HG02678 (cell line): ENCODE results near the gene BMP4.

Source experiments
- ATAC-seq: cut with Tn5 transposase; IDR thresholded peaks from one replicate; pipeline ENCODE4 v1.9.1; 2021; ENCODE audit warnings: mild to moderate bottlenecking, moderate library complexity; ENCODE audit not compliant: unreplicated experiment

BMP4 gene

GRCh38 chr14:53967606-53968005, 11.0 kb upstream of the BMP4 start:
- ATAC-seq = no peak

GRCh38 chr14:53964249-53964648, 7.6 kb upstream of the BMP4 start:
- no peak for ATAC-seq

- no peak for ATAC-seq
These were observed 6.9 kb upstream of the BMP4 start for GRCh38 chr14:53963320-53964227.

- no peak for ATAC-seq
These were observed 6.3 kb upstream of the BMP4 start for GRCh38 chr14:53962953-53963319.

DNA sequence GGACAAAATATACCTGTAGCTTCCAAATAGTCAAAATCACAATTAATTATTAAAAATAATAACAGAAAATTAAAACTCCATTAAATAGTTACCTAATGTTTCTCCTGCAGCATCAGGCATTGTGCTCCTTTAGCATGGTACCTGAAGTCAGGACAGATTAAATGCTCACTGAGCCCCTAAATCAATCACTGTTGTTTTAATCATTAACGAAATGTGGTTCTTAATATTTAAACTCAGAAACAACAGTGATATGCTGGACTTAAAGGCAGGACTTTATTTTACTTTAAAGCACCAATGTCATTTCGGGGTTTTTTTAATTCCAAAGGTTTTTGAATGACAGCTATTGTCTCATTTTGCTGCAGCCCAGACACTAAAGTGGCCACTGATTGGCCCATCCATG, 2.0 kb upstream of the BMP4 start:
- ATAC-seq = no peak

- no peak for ATAC-seq
These were observed 1.1 kb upstream of the BMP4 start for GRCh38 chr14:53957739-53958138.

DNA sequence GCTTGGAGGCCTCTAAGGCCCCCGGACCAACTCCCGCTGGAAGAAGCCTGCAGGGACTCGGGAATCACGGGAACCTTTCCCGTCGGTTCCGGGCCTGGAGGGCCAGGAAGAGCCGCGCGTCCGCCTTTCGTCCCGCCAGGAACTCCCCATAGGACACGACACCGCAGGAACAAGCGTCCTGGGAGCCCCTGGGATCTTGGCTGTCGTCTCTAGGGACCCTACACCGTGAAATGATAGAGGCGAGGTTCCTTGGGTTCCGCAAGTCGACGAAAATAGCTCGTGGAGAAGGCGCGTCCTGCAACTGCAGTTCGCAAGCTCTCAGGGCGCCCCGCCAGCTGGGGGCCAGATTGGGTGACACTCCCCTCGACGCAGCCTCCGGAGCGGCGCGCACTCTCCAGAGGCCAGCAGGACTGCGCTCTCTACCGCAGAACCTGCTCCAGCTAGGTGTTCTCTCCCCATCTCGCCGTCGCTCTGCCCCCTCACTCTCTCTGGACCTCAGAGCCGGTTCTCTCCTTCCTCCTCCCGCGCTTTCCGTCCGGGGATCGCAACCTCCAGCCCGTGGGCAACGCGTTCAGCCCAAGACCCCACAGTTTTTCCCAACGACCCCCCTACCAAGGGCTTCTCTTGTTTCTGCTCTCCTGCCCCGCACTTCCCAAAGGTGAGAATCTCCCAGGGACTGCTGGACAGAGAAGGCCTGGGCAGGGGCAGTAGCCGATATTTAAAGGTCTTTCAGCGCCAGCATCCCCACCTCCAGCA, 776 bp downstream of the BMP4 start:
- no peak for ATAC-seq

DNA sequence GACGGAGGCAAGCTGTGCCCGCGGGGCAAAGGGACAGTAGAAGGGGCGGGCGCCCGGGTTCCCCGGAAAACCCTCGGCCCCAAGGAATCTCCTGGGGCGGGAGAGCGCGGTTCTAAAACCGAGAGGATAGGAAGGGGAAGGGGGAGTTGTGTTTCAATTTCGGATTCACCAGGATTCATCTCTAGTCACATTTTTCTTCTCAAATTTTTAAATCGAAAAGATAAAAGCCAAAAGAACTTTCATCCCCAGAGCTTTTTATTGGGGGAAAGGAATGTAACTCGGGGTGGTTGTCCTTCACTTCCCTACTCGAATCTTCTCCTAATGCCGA, 1.4 kb downstream of the BMP4 start:
- no peak for ATAC-seq

- ATAC-seq = no peak
These were observed 1.9 kb downstream of the BMP4 start for GRCh38 chr14:53954551-53955228.

GRCh38 chr14:53953828-53954550, 2.6 kb downstream of the BMP4 start:
- ATAC-seq = no peak

DNA sequence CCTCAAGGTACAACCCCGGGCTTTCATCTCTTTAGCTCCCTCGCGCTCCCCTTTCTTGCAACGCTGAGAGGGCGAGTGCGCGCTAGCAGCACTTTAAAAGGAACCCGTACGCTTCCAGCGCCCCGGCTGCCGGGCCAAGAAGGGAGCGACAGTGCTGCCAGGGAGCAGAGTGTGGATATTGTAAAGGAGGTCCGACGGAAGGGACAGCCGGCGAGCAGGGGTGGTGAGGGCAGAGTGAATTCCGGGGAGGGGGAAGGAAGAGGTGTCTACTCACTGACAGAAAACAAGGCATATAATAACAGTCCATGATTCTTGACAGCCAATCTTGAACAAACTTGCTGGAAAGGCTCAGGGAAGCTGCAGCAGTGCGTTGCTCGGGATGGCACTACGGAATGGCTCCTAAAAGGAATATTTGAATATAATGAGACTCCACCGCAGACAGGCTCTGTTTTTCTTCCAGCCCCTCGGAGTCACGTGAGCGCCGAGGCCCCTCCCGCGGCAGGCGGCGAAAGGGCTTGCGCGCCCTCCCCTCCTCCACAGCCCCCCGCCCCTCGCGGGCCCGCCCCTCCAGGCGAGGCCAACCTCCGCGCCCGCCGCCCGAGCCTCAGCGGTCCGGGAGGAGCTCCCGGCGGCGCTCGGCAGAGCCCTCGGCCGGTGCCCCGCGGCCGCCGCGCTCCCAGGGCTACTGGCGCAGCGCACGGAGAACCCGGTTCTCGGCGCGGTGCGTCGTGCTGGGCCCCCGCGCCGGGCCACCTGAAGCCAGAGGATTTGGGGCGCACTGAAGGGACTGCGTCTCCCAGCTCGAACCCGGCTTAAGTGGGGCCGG, 3.4 kb downstream of the BMP4 start:
- ATAC-seq = no peak

GRCh38 chr14:53952533-53952932, 4.1 kb downstream of the BMP4 start:
- no peak for ATAC-seq

- ATAC-seq = no peak
These were observed 4.9 kb downstream of the BMP4 start for GRCh38 chr14:53951627-53952303.

- no peak for ATAC-seq
These were observed 5.4 kb downstream of the BMP4 start for GRCh38 chr14:53951243-53951626.

DNA sequence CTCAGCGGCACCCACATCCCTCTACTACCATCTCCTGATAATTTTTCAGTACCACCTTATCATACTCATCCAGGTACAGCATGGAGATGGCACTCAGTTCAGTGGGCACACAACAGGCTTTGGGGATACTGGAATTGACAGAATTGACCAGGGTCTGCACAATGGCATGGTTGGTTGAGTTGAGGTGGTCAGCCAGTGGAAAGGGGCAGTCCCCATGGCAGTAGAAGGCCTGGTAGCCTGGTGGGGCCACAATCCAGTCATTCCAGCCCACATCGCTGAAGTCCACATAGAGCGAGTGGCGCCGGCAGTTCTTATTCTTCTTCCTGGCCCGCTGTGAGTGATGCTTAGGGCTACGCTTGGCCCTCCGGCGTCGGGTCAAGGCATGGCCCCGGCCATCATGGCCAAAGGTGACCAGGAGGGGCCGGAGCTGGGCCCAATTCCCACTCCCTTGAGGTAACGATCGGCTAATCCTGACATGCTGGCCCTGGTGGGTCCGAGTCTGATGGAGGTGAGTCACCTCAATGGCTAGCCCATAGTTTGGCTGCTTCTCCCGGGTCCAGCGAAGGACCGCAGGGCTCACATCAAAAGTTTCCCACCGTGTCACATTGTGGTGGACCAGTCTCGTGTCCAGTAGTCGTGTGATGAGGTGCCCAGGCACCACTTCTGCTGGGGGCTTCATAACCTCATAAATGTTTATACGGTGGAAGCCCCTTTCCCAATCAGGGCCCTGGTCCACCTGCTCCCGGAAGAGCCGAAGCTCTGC, 6.4 kb downstream of the BMP4 start:
- no peak for ATAC-seq

GRCh38 chr14:53949201-53949600, 7.4 kb downstream of the BMP4 start:
- no peak for ATAC-seq

GRCh38 chr14:53948205-53948884, 8.3 kb downstream of the BMP4 start:
- ATAC-seq = no peak

DNA sequence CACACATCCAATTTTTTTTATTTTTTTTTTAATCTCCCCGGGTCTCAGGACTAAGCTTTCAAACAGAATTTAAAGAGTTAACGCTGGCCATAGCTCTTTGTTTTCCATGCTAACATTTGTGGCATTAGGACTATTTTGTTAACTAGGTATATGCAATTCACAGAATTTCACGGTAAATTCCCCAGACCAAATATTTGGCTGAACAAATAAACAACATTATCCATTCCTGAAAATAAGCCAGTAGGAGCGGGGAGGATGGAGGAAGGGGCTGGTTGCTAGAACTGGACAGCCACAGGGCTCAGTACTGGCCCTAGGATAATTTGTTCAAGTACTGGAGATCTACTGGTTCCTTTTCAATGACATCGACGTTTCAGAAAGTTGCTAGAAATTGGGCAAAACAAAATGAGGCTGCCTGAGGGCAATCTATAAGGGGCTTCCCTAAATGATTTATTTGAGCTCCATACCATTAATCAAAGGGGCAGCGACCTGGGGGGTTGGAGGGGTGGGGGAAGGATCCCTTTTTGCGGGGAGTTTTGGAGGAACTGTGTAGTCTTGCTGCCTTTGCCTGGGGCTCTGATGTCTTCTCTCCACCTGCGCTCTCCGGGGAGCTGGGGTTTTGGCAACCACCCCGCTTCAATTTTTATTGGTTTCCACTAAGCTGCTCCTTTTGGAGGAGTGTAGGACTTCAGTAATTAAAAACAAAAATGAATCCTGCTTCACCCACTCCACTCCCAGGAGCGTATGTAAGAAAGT, 9.0 kb downstream of the BMP4 start:
- no peak for ATAC-seq
